Kidney epithelial cell (primary cell): ENCODE measurements around the gene FLAD1. TPM values are rescaled to one million over a fixed set of nuclear protein-coding genes. Genes with fewer than 3 reads are reported as not detected.
"Not testable (repeated sequence)": the region's sequence is repeated elsewhere in the genome, so short reads cannot be mapped to it uniquely, and the experiment has no call there.

ENCODE experiments used
- DNase-seq: peaks from one replicate; pipeline ENCODE4 v3.0.0-alpha.2; 2010; ENCODE audit warnings: low read depth
- H3K27me3 ChIP-seq: 2 replicates; pipeline ENCODE4 v1.6.0; 2011; ENCODE audit warnings: low read length; ENCODE audit not compliant: control insufficient read depth, insufficient read depth
- H3K36me3 ChIP-seq: 2 replicates; pipeline ENCODE4 v1.5.1; 2011; ENCODE audit warnings: low read length; ENCODE audit not compliant: control insufficient read depth, insufficient read depth
- H3K4me3 ChIP-seq: 2 replicates; pipeline ENCODE4 v1.5.1; 2011; ENCODE audit warnings: low read depth, mild to moderate bottlenecking, control low read depth, low read length
- total RNA-seq: library from RNA; depleted of rRNA; stranded (reverse); fragments of >200 nt; gene quantifications from 2 replicates; pipeline ENCODE4 v1.2.3, GENCODE V29; 2015
- TF ChIP-seq, protein P1 (sequence below): IDR thresholded peaks from 2 replicates; pipeline ENCODE4 v1.5.1; 2011; ENCODE audit warnings: mild to moderate bottlenecking, moderate library complexity, low read length, control low read depth, inconsistent platforms; ENCODE audit not compliant: insufficient read depth, poor library complexity, severe bottlenecking

FLAD1 gene
- total RNA-seq, 1 donor from 2014 or later, result 53.0 TPM

DNA sequence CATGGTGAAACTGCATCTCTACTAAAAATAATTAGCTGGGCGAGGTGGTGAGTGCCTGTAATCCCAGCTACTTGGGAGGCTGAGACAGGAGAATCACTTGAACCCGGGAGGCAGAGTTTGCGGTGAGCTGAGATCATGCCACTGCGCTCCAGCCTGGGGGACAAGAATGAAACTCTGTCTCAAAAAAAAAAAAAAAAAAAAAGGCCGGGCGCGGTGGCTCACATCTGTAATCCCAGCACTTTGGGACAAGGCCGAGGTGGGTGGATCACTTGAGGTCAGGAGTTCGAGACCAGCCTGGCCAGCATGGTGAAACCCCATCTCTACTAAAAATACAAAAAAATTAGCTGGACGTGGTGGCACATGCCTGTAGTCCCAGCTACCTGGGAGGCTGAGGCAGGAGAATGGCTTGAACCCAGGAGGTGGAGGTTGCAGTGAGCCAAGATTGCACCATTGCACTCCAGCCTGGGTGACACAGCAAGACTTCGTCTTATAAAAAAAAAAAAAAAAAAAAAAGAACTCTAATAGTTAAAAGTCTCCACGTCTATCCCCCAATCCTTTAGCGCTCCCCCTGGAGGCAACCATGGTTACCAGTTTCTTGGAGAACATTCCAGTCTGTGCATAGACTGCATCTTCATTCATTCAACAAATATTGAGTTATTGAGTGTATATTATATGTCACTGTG, 12.3 kb downstream of the FLAD1 start:
- not testable (repeated sequence) for H3K36me3 ChIP-seq, H3K4me3 ChIP-seq, DNase-seq, H3K27me3 ChIP-seq
- TF ChIP-seq, protein P1, sequence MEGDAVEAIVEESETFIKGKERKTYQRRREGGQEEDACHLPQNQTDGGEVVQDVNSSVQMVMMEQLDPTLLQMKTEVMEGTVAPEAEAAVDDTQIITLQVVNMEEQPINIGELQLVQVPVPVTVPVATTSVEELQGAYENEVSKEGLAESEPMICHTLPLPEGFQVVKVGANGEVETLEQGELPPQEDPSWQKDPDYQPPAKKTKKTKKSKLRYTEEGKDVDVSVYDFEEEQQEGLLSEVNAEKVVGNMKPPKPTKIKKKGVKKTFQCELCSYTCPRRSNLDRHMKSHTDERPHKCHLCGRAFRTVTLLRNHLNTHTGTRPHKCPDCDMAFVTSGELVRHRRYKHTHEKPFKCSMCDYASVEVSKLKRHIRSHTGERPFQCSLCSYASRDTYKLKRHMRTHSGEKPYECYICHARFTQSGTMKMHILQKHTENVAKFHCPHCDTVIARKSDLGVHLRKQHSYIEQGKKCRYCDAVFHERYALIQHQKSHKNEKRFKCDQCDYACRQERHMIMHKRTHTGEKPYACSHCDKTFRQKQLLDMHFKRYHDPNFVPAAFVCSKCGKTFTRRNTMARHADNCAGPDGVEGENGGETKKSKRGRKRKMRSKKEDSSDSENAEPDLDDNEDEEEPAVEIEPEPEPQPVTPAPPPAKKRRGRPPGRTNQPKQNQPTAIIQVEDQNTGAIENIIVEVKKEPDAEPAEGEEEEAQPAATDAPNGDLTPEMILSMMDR, result peak; percentile 45

DNA sequence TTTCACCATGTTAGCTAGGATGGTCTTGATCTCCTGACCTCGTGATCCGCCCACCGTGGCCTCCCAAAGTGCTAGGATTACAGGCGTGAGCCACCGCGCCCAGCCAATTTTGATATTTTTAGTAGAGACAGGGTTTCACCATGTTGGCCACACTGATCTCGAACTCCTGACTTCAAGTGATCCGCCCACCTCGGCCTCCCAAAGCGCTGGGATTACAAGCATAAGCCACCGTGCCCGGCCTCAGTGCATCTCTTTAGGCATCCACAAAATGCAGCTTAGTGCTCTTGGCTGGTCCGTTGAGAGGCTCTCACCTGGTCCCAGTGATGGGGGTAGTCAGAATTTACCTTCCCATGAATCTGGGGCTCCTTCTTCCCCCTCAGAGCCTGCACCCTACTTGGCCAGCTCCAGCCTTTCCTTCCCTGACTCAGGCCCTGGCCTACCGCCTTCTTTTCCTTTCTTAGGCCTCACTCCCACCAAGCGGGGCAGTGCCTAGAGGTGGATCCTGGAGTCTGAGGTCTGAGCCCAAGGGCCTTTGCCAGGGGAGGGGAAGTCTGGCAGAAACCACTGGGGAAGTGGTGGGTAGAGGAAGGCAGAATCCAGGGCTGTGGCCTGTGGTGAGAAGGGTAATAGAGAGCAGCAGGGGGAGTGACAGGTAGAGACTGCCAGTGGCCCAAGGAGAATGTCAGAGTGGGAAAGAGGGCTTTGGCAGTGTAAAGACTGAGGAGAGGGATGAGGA, 14.0 kb downstream of the FLAD1 start:
- Histone ChIP-seq H3K27me3 (no peaks in the 10 kb centered on the region), H3K36me3 (no peaks in the 10 kb centered on the region), H3K4me3 (no peak overlapping the region)
- DNase-seq, result no peak
- TF ChIP-seq, protein P1, result no peak

DNA sequence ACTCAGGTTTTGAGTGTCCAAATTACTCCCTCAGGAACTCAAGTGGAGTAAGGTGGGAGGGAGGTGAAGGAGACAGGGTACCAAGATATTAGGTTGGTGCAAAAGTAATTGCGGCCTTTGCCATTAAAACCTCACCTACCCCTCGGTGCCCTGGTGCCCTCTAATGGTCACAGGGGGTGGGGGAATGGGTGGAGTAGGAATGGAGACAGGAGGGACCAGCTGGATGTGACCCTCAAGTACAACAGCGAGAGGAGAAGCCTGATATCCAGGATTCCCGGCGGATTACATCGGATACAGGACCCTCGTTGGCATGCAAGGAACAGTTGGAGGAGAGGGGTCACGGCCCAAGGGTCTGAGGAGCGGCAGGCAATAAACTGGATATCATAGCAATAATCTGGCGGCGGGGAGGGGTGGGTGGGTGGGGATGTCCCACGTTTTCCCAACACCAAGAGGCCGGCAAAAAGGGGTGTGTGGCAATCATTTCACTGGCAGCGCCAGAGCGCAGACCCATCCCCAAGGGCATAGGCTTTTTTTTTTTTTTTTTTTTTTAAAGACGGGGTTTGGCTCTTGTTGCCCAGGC, 15.1 kb downstream of the FLAD1 start:
- no peak overlapping the region for H3K4me3 ChIP-seq
- no peaks in the 10 kb centered on the region for H3K27me3 ChIP-seq
- no peaks in the 10 kb centered on the region for H3K36me3 ChIP-seq
- TF ChIP-seq, protein P1, result peak; percentile 5
- no peak for DNase-seq

DNA sequence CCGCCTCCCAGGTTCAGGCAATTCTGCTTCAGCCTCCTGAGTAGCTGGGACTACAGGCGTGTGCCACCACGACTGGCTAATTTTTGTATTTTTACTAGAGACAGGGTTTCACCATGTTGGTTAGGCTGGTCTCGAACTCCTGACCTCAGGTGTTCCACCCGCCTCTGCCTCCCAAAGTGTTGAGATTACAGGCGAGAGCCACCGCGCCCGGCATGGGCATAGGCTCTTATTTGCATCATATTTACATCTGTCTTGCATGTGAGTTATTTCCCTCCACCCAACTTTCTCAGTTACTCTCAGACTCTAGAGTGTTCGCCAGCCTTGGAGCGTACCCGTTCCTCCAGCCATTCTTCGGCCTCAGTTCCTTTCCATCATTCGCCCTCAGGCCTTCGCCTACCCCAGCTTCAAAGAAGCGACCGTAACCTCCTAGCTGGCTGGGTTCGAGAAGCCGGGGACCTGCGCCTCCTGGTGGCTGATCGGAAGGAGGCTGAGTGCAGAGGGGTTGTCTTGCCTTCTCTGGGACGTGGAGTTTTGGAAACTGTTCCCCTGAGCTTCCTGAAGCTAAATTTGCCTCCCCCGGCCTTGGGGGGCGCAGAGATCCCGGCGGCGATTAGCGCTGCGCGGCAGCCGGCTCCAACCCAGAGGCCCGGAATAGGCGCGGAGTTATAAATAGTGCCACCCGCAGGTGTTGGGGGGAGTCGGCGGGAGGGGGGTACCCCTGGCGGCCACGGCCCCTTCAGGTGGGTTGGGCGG, 15.8 kb downstream of the FLAD1 start:
- DNase-seq, result no peak
- Histone ChIP-seq H3K27me3 (no peaks in the 10 kb centered on the region), H3K4me3 (peak overlapping the region; percentile 1), H3K36me3 (no peaks in the 10 kb centered on the region)
- TF ChIP-seq, protein P1, result peak; percentile 93

DNA sequence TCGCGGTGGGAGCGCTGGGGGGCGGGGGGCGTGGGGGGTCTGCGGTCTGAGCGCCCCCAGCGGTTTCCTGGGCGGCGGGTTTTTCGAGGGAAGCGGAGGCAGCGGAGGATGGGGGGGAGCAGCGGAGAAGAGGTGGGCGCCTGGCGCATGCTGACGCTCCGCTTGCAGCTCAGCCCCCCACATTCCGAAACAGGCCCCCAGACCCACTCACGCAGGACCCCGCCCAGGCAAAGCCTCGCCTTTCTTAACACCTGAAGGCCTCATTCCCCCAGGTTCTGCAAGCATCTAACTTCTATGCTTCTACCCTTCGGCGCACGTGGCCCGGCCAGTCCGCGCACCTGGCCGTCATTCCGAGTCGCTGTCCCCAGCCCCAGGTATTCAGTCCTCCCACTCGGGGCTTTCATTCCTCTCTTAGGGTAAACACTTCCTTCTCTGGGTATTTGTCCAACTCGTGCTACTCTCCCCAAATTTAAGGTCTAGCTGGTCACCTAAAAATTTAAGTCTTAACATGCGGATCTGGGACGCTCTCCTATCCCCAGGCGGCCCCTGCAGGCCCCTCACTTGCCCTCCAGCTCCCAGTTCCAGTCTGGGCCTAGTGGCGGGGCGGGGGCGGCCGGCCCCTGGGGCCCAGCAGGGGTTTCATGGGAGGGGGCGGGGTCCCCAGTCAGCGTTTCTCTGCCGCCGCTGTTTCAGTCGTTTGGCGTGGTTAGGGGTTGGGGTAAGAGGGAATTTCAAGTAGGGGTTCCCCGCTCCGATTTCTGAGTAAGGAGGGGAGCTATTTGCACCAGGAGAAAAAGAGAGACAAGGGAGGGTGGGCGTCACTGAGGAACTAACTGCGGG, 16.6 kb downstream of the FLAD1 start:
- Histone ChIP-seq H3K36me3 (no peaks in the 10 kb centered on the region), H3K4me3 (peak overlapping the region; percentile 94), H3K27me3 (no peaks in the 10 kb centered on the region)
- TF ChIP-seq, protein P1, result no peak
- DNase-seq, result no peak
